ENCODE measurements around the gene F7.

- TF ChIP-seq EZH2phosphoT487 (IDR thresholded peaks at IDR 0.05; ENCODE audit: insufficient read depth, low read depth) (no peak), EZH2 (IDR thresholded peaks at IDR 0.05; ENCODE audit: insufficient read depth, poor library complexity, severe bottlenecking) (no peak)
Observed at GRCh38 chr13:113166266-113166665, 60.7 kb downstream of the F7 start.
